ENCODE results near the gene MFN2.

DNA sequence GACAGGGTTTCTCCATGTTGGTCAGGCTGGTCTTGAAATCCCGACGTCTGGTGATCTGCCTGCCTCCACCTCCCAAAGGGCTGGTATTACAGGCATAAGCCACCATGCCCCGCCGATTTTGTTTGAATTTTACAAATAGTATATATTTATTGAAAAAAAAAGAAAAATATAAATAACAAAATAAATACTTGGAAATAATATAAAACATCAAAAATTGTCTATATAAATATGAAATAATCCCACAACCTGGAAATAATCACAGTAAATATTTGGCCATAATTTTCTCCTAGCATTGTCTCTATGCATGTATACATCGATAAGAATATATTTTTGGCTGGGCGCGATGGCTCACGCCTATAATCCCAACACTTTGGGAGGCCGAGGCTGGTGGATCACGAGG is 48.4 kb upstream of the MFN2 start:
- no peak for TF ChIP-seq EZH2 (IDR thresholded peaks at IDR 0.05; ENCODE audit: insufficient read depth, poor library complexity, severe bottlenecking)
- no peak for TF ChIP-seq EZH2phosphoT487 (IDR thresholded peaks at IDR 0.05; ENCODE audit: insufficient read depth, low read depth)

Measured in GM23248 (cell line).